HCT116 (cell line): ENCODE results near the gene OR2A2. TPM values are rescaled to one million over a fixed set of nuclear protein-coding genes. Genes with fewer than 3 reads are reported as not detected.

ENCODE experiments used
- ATAC-seq: fragments of 200-7000 bp; cut with Tn5 transposase; 2 replicates; pipeline ENCODE4 v1.9.1; 2020; ENCODE audit warnings: mild to moderate bottlenecking, moderate library complexity
- BruUV-seq: library from RNA; stranded (reverse); fragments of 400-500 nt; replicated peaks from 2 replicates; lab custom pipeline; 2021; lab: Mats Ljungman, UMichigan
- CTCF ChIA-PET: fragments of 300-600 bp; sonication (Branson Sonifier 250); formaldehyde crosslinking; loops from one replicate; lab custom pipeline; 2021; ENCODE audit warnings: antibody characterized with exemption; lab: Charles Lee
- POLR2A ChIA-PET: fragments of 300-600, 350-600 bp; sonication (Branson Sonifier 250); formaldehyde crosslinking; loops from one replicate; lab custom pipeline; 2021; ENCODE audit warnings: antibody characterized with exemption; lab: Charles Lee
- RAD21 ChIA-PET, 2 experiments: fragments of 300-600 bp; sonication (Branson Sonifier 250); formaldehyde crosslinking; loops; one replicate each; lab custom pipeline; 2023; ENCODE audit warnings: low total read pairs in 2 of 2; ENCODE audit not compliant: uncharacterized antibody in 2 of 2, unreplicated experiment in 2 of 2, low non-redundant PET in 1 of 2; lab: Charles Lee
- DNase-seq: peaks from one replicate; pipeline ENCODE4 v3.0.0-alpha.2; 2010; ENCODE audit warnings: low read depth, low spot score
- H2AFZ ChIP-seq: fragments of 200-600 bp; shearing (Covaris generic), sonication (generic); 2 replicates; pipeline ENCODE4 v1.6.1; 2017; ENCODE audit warnings: low read depth, mixed run types, mixed read lengths, antibody characterized with exemption, low read length; ENCODE audit not compliant: poor library complexity, severe bottlenecking
- H3K27ac ChIP-seq: 2 replicates; pipeline ENCODE4 v1.5.1; 2012; ENCODE audit warnings: low read depth, low read length
- H3K27me3 ChIP-seq: fragments of 200-600 bp; sonication (generic); 2 replicates; pipeline ENCODE4 v1.6.1; 2016; ENCODE audit warnings: mixed run types, low read length, mixed read lengths; ENCODE audit not compliant: insufficient read depth
- H3K36me3 ChIP-seq, 2 experiments: fragments of 200-500 bp in 1 of 2; fragments of 200-600 bp in 1 of 2; sonication (Bioruptor generic) in 1 of 2; sonication (generic) in 1 of 2; 2 replicates each; pipeline versions ENCODE4 v1.5.1 to v1.6.1; 2014 to 2016; ENCODE audit warnings: low read length in 2 of 2, inconsistent platforms in 1 of 2, mixed read lengths in 1 of 2, mixed run types in 1 of 2; ENCODE audit not compliant: insufficient read depth in 2 of 2, control insufficient read depth in 1 of 2
- H3K4me1 ChIP-seq, 2 experiments: fragments of 200-600 bp in 1 of 2; sonication (generic) in 1 of 2; 2 replicates each; pipeline versions ENCODE4 v1.5.1 to v1.6.1; 2012 to 2017; ENCODE audit warnings: low read length in 2 of 2, inconsistent platforms in 1 of 2, mild to moderate bottlenecking in 1 of 2, mixed read lengths in 1 of 2, mixed run types in 1 of 2, moderate library complexity in 1 of 2; ENCODE audit not compliant: insufficient read depth in 2 of 2, control insufficient read depth in 1 of 2
- H3K4me2 ChIP-seq: fragments of 200-600 bp; sonication (generic); 2 replicates; pipeline ENCODE4 v1.6.1; 2017; ENCODE audit warnings: mixed run types, low read length, mixed read lengths
- H3K4me3 ChIP-seq, 2 experiments: fragments of 200-600 bp in 1 of 2; sonication (generic) in 1 of 2; replicated peaks in 1 of 2; 2 replicates each; pipeline ENCODE4 v1.5.1; 2011 to 2016; ENCODE audit warnings: low read length in 2 of 2, control low read depth in 1 of 2, low read depth in 1 of 2, mild to moderate bottlenecking in 1 of 2, mixed read lengths in 1 of 2, mixed run types in 1 of 2
- H3K79me2 ChIP-seq: fragments of 200-600 bp; sonication (generic); 2 replicates; pipeline ENCODE4 v1.6.1; 2017; ENCODE audit warnings: mild to moderate bottlenecking, mixed run types, low read length, moderate library complexity, mixed read lengths; ENCODE audit not compliant: insufficient read depth
- H3K9ac ChIP-seq: fragments of 200-600 bp; sonication (generic); 2 replicates; pipeline ENCODE4 v1.6.1; 2016; ENCODE audit warnings: low read length, mixed read lengths
- H3K9me2 ChIP-seq: fragments of 200-600 bp; sonication (generic), shearing (Covaris generic); 2 replicates; pipeline ENCODE4 v1.6.1; 2017; ENCODE audit warnings: mixed run types, mild to moderate bottlenecking, moderate library complexity; ENCODE audit not compliant: insufficient read depth
- H3K9me3 ChIP-seq, 2 experiments: fragments of 200-500 bp in 1 of 2; fragments of 200-600 bp in 1 of 2; sonication (Bioruptor generic) in 1 of 2; sonication (generic) in 1 of 2; 2 replicates each; pipeline ENCODE4 v1.6.1; 2014 to 2017; ENCODE audit warnings: low read length in 2 of 2, mixed read lengths in 2 of 2, inconsistent platforms in 1 of 2, low read depth in 1 of 2, mild to moderate bottlenecking in 1 of 2, mixed run types in 1 of 2, moderate library complexity in 1 of 2; ENCODE audit not compliant: control insufficient read depth in 1 of 2, insufficient read depth in 1 of 2
- H4K20me1 ChIP-seq: fragments of 200-600 bp; sonication (generic), shearing (Covaris generic); 2 replicates; pipeline ENCODE4 v1.6.1; 2017; ENCODE audit warnings: mixed run types, mild to moderate bottlenecking, moderate library complexity; ENCODE audit not compliant: insufficient read depth
- ATF3 ChIP-seq: IDR thresholded peaks from 2 replicates; pipeline ENCODE4 v1.6.1; 2012
- EGR1 ChIP-seq: IDR thresholded peaks from 2 replicates; pipeline ENCODE4 v1.6.1; 2012; ENCODE audit warnings: low read depth
- EZH2 ChIP-seq: fragments of 200-600 bp; sonication (generic); IDR thresholded peaks from 2 replicates; pipeline ENCODE4 v1.6.1; 2017; ENCODE audit warnings: antibody characterized with exemption, mixed run types
- EZH2phosphoT487 ChIP-seq: fragments of 200-600 bp; IDR thresholded peaks from 2 replicates; pipeline ENCODE4 v1.6.1; 2018; ENCODE audit warnings: antibody characterized with exemption, borderline replicate concordance
- JUND ChIP-seq: IDR thresholded peaks from 2 replicates; pipeline ENCODE4 v1.6.1; 2012
- MAX ChIP-seq: IDR thresholded peaks from 2 replicates; pipeline ENCODE4 v1.6.1; 2012
- POLR2A ChIP-seq: IDR thresholded peaks from 2 replicates; pipeline ENCODE4 v1.7.0; 2011; ENCODE audit warnings: borderline replicate concordance; ENCODE audit not compliant: insufficient read depth, insufficient read length; ENCODE audit errors: extremely low read depth
- POLR2AphosphoS5 ChIP-seq: IDR thresholded peaks from 2 replicates; pipeline ENCODE4 v1.6.1; 2011; ENCODE audit warnings: mild to moderate bottlenecking, low read depth, low read length, moderate library complexity
- RAD21 ChIP-seq: IDR thresholded peaks from 2 replicates; pipeline ENCODE4 v1.6.1; 2012; ENCODE audit warnings: low read depth, mild to moderate bottlenecking
- SIN3A ChIP-seq: IDR thresholded peaks from 2 replicates; pipeline ENCODE4 v1.6.1; 2012; ENCODE audit warnings: low read depth
- SRF ChIP-seq: IDR thresholded peaks from 2 replicates; pipeline ENCODE4 v1.6.1; 2012; ENCODE audit warnings: low read depth
- TCF7L2 ChIP-seq: IDR thresholded peaks from 2 replicates; pipeline ENCODE4 v1.7.0; 2011; ENCODE audit warnings: borderline replicate concordance, inconsistent platforms; ENCODE audit not compliant: insufficient read depth, insufficient read length; ENCODE audit errors: extremely low read depth
- ZNF274 ChIP-seq: fragments of 200-500 bp; sonication (Bioruptor generic); IDR thresholded peaks from 2 replicates; pipeline ENCODE4 v1.6.1; 2014; ENCODE audit warnings: mild to moderate bottlenecking, low read depth, low read length, inconsistent platforms
- intact Hi-C: fragments of 100-400 bp; cut with micrococcal nuclease; formaldehyde crosslinking; loops from 2 replicates; pipeline ENCODE4 v1.10.0; 2022
- total RNA-seq: library from RNA; stranded (reverse); gene quantifications from one replicate; pipeline ENCODE4 v1.2.1, GENCODE V29; 2021; ENCODE audit not compliant: unreplicated experiment
- TF ChIP-seq, protein P1 (sequence below), 3 experiments: fragments of 200-600 bp in 1 of 3; sonication (generic) in 1 of 3; IDR thresholded peaks in 2 of 3; conservative IDR thresholded peaks in 1 of 3; 2 replicates each; pipeline ENCODE4 v1.5.1; 2012 to 2017; ENCODE audit warnings: low read depth in 2 of 3, low read length in 2 of 3, antibody characterized with exemption in 1 of 3, borderline replicate concordance in 1 of 3, control low read depth in 1 of 3, mild to moderate bottlenecking in 1 of 3, mixed read lengths in 1 of 3, mixed run types in 1 of 3, moderate library complexity in 1 of 3; ENCODE audit not compliant: insufficient read depth in 1 of 3

The OR2A2 gene
- total RNA-seq, 1 experiment from 2014 or later: not detected

GRCh38 chr7:144098776-144099175 lies 10.6 kb upstream of the OR2A2 start:
- TF ChIP-seq MAX (no peak), JUND (no peak), ZNF274 (no peak), EZH2phosphoT487 (no peak), EGR1 (no peak), ATF3 (no peak), POLR2A (no peak), TCF7L2 (no peak), RAD21 (no peak), EZH2 (no peak), POLR2AphosphoS5 (no peak), SIN3A (no peak), SRF (no peak)
- TF ChIP-seq, protein P1, sequence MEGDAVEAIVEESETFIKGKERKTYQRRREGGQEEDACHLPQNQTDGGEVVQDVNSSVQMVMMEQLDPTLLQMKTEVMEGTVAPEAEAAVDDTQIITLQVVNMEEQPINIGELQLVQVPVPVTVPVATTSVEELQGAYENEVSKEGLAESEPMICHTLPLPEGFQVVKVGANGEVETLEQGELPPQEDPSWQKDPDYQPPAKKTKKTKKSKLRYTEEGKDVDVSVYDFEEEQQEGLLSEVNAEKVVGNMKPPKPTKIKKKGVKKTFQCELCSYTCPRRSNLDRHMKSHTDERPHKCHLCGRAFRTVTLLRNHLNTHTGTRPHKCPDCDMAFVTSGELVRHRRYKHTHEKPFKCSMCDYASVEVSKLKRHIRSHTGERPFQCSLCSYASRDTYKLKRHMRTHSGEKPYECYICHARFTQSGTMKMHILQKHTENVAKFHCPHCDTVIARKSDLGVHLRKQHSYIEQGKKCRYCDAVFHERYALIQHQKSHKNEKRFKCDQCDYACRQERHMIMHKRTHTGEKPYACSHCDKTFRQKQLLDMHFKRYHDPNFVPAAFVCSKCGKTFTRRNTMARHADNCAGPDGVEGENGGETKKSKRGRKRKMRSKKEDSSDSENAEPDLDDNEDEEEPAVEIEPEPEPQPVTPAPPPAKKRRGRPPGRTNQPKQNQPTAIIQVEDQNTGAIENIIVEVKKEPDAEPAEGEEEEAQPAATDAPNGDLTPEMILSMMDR (IDR thresholded peaks at IDR 0.05 in 2 of 3, conservative IDR thresholded peaks at IDR 0.05 in 1 of 3; ENCODE audit: borderline replicate concordance in 1 of 3, insufficient read depth in 1 of 3, low read depth in 2 of 3, low read length in 2 of 3): no peak
- Histone ChIP-seq H4K20me1 (no peaks in the 10 kb centered on the region), H3K4me3 (no peak overlapping the region), H2AFZ (no peak overlapping the region), H3K9me2 (no peaks in the 10 kb centered on the region), H3K36me3 (no peaks in the 10 kb centered on the region), H3K9me3 (no peaks in the 10 kb centered on the region), H3K4me2 (no peak overlapping the region), H3K4me1 (no peaks in the 10 kb centered on the region), H3K27ac (no peak overlapping the region), H3K79me2 (no peaks in the 10 kb centered on the region), H3K27me3 (no peaks in the 10 kb centered on the region), H3K9ac (no peak overlapping the region)
- DNase-seq (no peak), ATAC-seq (no peak)
- RAD21 ChIA-PET: no interaction called here
- POLR2A ChIA-PET: no interaction called here
- intact Hi-C loops: no loop called here
- CTCF ChIA-PET: no interaction called here
- no TSS peak for BruUV-seq
